Ovary (tissue), 9 donors: Measurements from ENCODE around the gene ERRFI1. TPM values are rescaled to one million over a fixed set of nuclear protein-coding genes. Genes with fewer than 3 reads are reported as not detected.

Source experiments
- DNase-seq, 5 donors: peaks; one replicate each; pipeline ENCODE4 v3.0.0-alpha.2; 2019 to 2020
- H3K27ac ChIP-seq, 2 donors: fragments of 200-600 bp; one replicate each; pipeline versions ENCODE4 v1.5.1 to v1.8.0; 2019 to 2022
- H3K27me3 ChIP-seq: fragments of 200-600 bp; one replicate; pipeline ENCODE4 v1.8.0; 2022
- H3K36me3 ChIP-seq: fragments of 200-600 bp; sonication (generic); one replicate; pipeline ENCODE4 v1.5.1; 2019
- H3K4me1 ChIP-seq: one replicate; pipeline ENCODE4 v1.8.1; 2013; ENCODE audit warnings: mild to moderate bottlenecking, moderate library complexity; ENCODE audit not compliant: insufficient read depth
- H3K4me3 ChIP-seq: fragments of 200-600 bp; sonication (generic); one replicate; pipeline ENCODE4 v1.5.1; 2017
- H3K9me3 ChIP-seq, 2 donors: fragments of 200-600 bp in 1 of 2; sonication (generic) in 1 of 2; one replicate each; pipeline versions ENCODE4 v1.5.1 to v1.8.1; 2013 to 2019; ENCODE audit warnings: mild to moderate bottlenecking in 1 of 2, moderate library complexity in 1 of 2
- CTCF ChIP-seq, 3 donors: fragments of 450-650 bp in 2 of 3; fragments of 200-600 bp in 1 of 3; IDR thresholded peaks; one replicate each; pipeline versions ENCODE4 v1.5.1 to v1.8.0; 2016 to 2022; ENCODE audit warnings: antibody characterized with exemption in 3 of 3, mild to moderate bottlenecking in 1 of 3
- EP300 ChIP-seq: sonication (generic); formaldehyde crosslinking; IDR thresholded peaks from one replicate; pipeline ENCODE4 v1.6.1; 2017; ENCODE audit warnings: antibody characterized with exemption
- POLR2A ChIP-seq: fragments of 450-650 bp; IDR thresholded peaks from one replicate; pipeline ENCODE4 v1.6.1; 2017; ENCODE audit warnings: antibody characterized with exemption, mild to moderate bottlenecking, moderate library complexity
- WGBS, 3 donors: extraction: QIAGEN DNeasy Blood & Tissue Kit in 1 of 3; methylation state at CpG; one replicate each; pipeline versions ENCODE4 v1.1.5 to v1.1.7; 2013 to 2017; 5-methylcytosine and 5-hydroxymethylcytosine counted together
- intact Hi-C, 4 donors: fragments of 100-400 bp; cut with DNase I; formaldehyde crosslinking; loops; one replicate each; pipeline versions ENCODE4 v1.11.0 to v1.15.1; 2022 to 2023
- polyA plus RNA-seq, 2 donors: library from polyadenylated mRNA; stranded (reverse); fragments of 200-250 nt in 1 of 2; fragments of 350-450 nt in 1 of 2; fragmentation: Illumina TruSeq in 1 of 2; extraction: RNeasy Lipid Tissue Mini Kit (QIAGEN cat#74804) in 1 of 2; gene quantifications; one replicate each; pipeline ENCODE4 v1.2.3, GENCODE V29; 2013 to 2014
- total RNA-seq, 7 donors: library from RNA; depleted of rRNA in 2 of 7; stranded (reverse); fragments of >200 nt in 2 of 7; fragmentation: NEBNext Ultra II Directional in 3 of 7; extraction: Animal tissue kit (Norgen Biotek cat#: 25700) in 3 of 7; gene quantifications; one replicate each; pipeline versions ENCODE4 v1.1.0 to v1.2.4, GENCODE V29; 2016 to 2023
- donor health status: DM: no; HTN: no; CAD: no; lungs with moderate emphysema.
- donor health status: DM: no; HTN: no; CAD: no.
- donor health status: Bipolar disorder and iron deficiency.
- donor health status: DM: yes; HTN: yes; CAD: no.
- donor health status: DM: no; HTN: no; CAD: no.
- donor health status: DM: yes; HTN: yes; CAD: no.

Gene ERRFI1
- total and polyA plus RNA-seq, 9 donors, result 61.3 to 256 (median 109) TPM

GRCh38 chr1:8002329-8002910 is 23.7 kb downstream of the ERRFI1 start:
- Histone ChIP-seq H3K27ac (no peak overlapping the region), H3K27me3 (no peaks in the 10 kb centered on the region), H3K36me3 (no peaks in the 10 kb centered on the region), H3K4me1 (peaks cover 22% of the 10 kb centered on the region), H3K4me3 (no peak overlapping the region), H3K9me3 (no peaks in the 10 kb centered on the region)
- no peak for DNase-seq
- TF ChIP-seq POLR2A (no peak), CTCF (IDR thresholded peaks at IDR 0.05) (no peak), EP300 (no peak)
- 81 to 89% (median 87%) methylated on average over 6 of the region's 6 CpGs for WGBS, 3 donors
- intact Hi-C loops, result loop anchor here in 1 of 4 donors (10.0 kb wide), 1 partner anchor 1002 kb away; no protein-coding TSS in a partner anchor

DNA sequence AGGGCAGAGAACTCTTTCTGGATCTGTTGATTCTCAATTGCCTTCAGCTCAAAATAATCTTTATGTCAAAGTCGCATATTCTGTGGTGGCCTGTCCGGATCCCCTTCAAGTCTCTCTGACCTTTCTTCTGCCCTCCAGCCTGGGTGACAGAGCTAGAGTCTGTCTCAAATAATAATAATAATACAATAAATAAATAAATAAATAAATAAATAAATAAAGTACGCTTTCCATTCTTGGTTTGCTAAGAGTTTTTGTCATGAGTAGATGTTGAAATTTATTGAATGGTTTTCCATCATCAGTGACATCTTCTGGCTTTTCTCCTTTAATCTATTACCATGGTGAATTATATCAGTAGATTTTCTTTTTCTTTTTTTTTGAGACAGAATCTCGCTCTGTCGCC is 30.7 kb downstream of the ERRFI1 start:
- H3K4me3 ChIP-seq, result no peak overlapping the region
- intact Hi-C loops, result no loop called here
- 95 to 97% (median 96%) methylated on average over 5 of the region's 5 CpGs for WGBS, 3 donors
- no peaks in the 10 kb centered on the region for H3K4me1 ChIP-seq
- TF ChIP-seq POLR2A (no peak), CTCF (IDR thresholded peaks at IDR 0.05) (no peak), EP300 (no peak)
- no peak for DNase-seq
- no peaks in the 10 kb centered on the region for H3K36me3 ChIP-seq
- H3K9me3 ChIP-seq, result no peaks in the 10 kb centered on the region
- H3K27ac ChIP-seq, result no peak overlapping the region
- H3K27me3 ChIP-seq, result no peaks in the 10 kb centered on the region

DNA sequence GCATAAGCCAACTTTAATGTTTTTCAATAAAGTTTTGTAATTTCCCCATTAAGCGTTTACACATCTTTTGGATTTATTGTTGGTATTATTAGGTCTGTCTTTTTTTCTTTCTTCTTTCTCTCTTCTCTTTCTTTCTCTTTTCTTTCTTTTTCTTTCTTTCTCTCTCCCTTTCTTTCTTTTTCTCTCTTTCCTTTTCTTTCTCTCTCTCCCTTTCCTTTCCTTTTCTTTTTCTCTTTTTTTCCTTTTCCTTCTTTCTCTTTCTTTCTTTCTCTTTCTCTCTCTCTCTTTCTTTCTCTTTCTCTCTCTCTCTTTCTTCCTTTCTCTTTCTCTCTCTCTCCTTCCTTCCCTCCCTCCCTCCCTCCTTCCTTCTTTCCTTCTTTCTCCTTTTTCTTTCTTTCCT is 31.3 kb downstream of the ERRFI1 start:
- H3K4me1 ChIP-seq, result peaks cover 2% of the 10 kb centered on the region
- TF ChIP-seq CTCF (IDR thresholded peaks at IDR 0.05) (no peak), EP300 (no peak), POLR2A (no peak)
- H3K4me3 ChIP-seq, result no peak overlapping the region
- no peaks in the 10 kb centered on the region for H3K36me3 ChIP-seq
- no peak overlapping the region for H3K27ac ChIP-seq
- no peaks in the 10 kb centered on the region for H3K9me3 ChIP-seq
- no peak for DNase-seq
- intact Hi-C loops, result no loop called here
- WGBS, 3 donors, result 92 to 100% (median 100%) methylated on average over 1 of the region's 1 CpG
- H3K27me3 ChIP-seq, result no peaks in the 10 kb centered on the region

- 92 to 95% (median 95%) methylated on average over 19 of the region's 19 CpGs for WGBS, 3 donors
- no peaks in the 10 kb centered on the region for H3K36me3 ChIP-seq
- no peak for TF ChIP-seq EP300
- no peak for TF ChIP-seq POLR2A
- no peak for TF ChIP-seq CTCF (IDR thresholded peaks at IDR 0.05)
- no peak overlapping the region for H3K27ac ChIP-seq
- intact Hi-C loops, result no loop called here
- H3K9me3 ChIP-seq, result no peaks in the 10 kb centered on the region
- H3K27me3 ChIP-seq, result no peaks in the 10 kb centered on the region
- H3K4me3 ChIP-seq, result no peak overlapping the region
- DNase-seq, result no peak
- peaks cover 3% of the 10 kb centered on the region for H3K4me1 ChIP-seq
Measured at GRCh38 chr1:7993593-7994479, 32.3 kb downstream of the ERRFI1 start.
